HG03442 (cell line): Measurements from ENCODE around the gene GHRL.
"Not testable (repeated sequence)": the region's sequence is repeated elsewhere in the genome, so short reads cannot be mapped to it uniquely, and the experiment has no call there.

Experiments
- ATAC-seq: cut with Tn5 transposase; IDR thresholded peaks from one replicate; pipeline ENCODE4 v1.9.1; 2021; ENCODE audit warnings: mild to moderate bottlenecking, moderate library complexity; ENCODE audit not compliant: unreplicated experiment

The GHRL gene

DNA sequence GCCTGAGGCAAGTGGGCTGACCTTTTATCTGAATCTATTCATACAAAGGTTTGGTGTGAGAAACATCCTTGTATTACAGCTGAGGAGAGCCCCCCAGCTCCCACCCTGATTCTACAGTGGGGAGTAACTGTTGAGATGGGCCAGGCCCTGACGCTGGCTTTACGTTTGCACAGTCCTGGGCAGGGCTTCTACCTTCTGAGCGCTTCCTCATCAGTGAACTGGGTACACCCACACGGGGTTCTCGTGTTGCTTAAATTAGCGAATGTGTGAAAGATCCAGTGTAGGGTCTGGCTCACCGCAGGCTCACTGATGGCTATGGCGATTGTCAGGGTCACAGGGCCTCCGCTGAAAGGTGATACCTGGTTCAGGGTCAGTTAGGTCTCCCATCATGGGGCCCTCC is 7.3 kb upstream of the GHRL start:
- ATAC-seq, result no peak

- ATAC-seq, result peak; percentile 66
Observed at GRCh38 chr3:10299679-10300078, 6.9 kb upstream of the GHRL start.

- no peak for ATAC-seq
Observed at GRCh38 chr3:10299175-10299574, 6.4 kb upstream of the GHRL start.

- not testable (repeated sequence) for ATAC-seq
Observed at GRCh38 chr3:10298064-10298463, 5.3 kb upstream of the GHRL start.

GRCh38 chr3:10294030-10294586 is 1.4 kb upstream of the GHRL start:
- no peak for ATAC-seq

- no peak for ATAC-seq
Observed at GRCh38 chr3:10291641-10292040, 1.1 kb downstream of the GHRL start.

DNA sequence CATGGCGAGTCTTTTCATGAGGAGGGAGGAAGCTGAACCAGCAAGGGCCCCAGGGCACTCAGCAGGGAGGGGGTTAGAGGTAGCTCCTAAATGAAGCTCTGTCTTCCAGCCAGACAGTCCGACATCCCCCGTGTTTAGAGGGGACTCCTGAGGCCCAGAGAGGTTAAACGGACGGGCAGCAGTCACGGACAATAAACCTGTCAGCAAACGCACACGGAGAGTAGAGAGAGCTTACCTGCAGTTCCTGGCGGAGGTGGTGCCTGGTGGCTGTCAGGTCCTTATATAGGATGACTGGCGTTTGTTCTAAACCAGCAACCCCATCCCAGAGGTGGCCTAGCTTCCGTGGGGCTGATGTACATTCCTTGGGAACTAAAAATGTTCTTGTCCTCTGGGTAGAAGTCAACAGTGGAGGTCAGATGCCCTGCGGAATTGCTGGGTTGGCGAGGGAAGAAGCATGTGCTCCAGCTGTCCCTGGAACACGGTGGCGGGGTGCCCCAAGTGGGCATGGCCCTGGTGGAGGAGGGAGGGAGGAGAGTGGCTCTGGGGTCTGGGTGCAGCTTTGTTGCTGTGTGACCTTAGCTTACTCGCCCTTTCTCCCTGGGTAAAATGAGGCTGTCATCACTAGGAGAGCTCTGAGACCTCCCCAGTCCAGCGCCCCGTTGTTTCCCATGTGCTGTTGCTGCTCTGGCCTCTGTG is 2.1 kb downstream of the GHRL start:
- no peak for ATAC-seq

DNA sequence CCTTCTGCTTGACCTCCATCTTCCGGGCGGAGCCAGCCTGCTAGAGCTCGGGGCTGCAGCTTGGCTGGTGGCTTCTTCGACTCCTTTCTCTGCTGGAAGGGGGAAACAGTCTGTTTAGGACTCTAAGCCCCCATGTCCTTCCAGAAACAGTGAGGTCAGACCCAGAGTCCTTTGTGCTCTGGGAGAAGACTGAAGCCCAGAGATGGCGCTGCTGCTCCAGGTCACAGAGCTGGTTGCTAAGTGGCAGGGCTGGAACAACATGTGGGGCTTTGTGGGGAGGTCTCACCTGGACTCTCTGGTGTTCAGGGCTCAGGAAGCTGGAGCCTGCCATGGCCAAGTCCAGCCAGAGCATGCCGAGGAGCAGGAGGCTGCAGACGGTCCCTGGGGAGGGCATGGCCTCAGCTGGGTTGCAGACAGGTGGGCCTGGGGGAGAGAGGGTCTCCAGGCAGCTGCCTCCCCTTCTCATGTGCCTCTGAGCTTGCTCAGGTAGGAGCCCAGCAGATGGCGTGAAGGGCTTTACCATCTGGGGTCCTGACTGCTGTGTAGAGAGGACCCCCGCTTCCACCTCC is 2.9 kb downstream of the GHRL start:
- no peak for ATAC-seq

GRCh38 chr3:10289077-10289476 is 3.7 kb downstream of the GHRL start:
- no peak for ATAC-seq

DNA sequence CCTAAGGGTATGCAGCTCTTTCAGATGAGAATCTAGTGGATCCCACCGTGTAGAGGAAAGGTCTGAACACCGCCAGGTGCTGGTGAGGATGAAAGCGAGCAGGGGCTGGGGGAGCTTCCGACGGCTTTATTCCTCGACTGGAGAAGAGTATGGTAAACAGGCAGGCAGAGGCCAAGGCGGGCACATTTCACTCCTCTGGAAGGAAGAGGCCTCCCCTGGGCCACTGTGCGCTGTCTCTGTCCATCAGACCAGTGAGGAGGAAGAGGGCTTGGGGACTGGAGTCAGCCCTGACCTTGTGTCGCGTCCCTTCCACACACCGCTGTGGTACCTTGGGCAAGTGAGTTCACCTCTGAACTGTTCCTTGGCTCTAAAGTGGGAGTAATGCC is 4.2 kb downstream of the GHRL start:
- ATAC-seq, result no peak

DNA sequence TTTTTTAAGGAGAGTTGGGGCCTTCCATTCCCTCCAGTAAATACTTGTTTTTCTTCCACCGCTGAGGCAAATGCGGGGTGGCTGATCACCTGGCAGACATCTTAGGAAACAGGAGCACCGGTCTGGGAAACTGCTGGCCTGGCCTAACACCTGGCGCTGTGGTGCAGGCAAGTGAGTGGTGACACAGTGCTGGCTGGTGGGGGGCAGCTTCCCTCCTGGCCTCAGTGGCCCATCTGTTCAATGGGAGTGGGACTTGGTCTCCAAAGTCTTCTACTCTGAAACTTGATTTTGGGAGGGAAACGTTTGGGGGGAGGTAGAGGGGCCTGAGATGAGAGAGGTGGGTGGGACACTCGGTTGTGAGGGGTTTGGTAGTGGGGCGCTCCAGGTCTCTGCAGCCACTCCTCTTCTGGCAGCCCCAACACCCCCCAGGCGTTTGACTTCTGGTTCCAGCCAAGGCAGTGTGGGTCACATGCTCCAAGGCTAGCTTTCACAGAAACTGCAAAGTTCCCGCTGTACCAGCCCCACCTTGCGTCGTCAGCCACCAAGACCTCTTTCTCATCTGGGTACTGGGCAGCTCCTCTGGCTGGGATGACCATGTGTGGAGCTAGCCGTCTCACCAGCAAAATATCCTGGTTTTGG is 4.7 kb downstream of the GHRL start:
- no peak for ATAC-seq

DNA sequence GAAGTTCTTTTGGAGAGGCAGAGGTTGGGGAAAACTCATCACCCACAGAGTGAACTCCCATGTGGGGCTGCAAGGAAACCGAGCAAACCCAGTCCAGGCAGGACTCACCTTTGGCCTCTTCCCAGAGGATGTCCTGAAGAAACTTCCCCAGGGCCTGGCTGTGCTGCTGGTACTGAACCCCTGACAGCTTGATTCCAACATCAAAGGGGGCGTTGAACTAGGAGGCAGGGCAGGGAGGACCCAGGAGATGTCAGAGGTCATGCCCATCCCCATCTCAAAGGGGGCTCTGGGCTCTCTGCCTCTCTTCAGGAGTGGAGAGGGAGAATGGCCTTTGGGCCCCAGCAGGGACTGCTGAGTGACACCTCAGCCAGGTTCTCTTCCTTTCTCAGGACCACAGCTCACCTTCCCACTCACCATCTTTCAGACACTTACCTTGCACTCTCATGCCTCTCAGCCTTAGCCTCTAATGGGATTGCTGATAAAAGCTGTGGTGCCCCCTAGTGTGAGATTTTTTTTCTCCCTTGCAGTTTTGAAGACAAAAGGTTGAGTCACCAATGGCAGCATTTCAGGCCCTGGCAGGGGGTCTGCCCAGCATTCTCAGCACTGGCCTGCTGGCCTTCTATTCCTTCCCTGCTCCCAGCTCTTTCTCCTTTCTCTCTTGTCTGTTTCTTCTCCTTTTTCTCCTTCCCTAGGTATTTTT is 6.0 kb downstream of the GHRL start:
- ATAC-seq, result no peak

DNA sequence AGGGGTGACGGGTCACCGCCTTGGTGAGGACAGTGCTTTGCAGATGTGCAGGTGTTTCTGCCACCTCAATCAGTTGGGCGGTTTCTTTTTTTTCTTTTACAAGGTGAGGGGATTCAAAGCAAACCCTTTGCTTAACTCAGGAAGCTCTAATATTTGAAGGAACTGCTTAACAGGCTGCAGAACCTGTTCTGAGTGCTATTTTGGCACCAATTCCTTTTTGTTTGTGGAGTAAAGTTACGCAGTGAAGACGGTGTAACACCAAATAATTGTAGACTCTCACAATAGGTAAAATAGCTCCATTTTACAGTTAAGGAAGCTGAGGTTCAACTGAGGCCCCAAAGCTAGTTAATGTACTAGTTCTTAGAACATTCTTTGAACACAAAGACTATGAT is 6.6 kb downstream of the GHRL start:
- no peak for ATAC-seq

DNA sequence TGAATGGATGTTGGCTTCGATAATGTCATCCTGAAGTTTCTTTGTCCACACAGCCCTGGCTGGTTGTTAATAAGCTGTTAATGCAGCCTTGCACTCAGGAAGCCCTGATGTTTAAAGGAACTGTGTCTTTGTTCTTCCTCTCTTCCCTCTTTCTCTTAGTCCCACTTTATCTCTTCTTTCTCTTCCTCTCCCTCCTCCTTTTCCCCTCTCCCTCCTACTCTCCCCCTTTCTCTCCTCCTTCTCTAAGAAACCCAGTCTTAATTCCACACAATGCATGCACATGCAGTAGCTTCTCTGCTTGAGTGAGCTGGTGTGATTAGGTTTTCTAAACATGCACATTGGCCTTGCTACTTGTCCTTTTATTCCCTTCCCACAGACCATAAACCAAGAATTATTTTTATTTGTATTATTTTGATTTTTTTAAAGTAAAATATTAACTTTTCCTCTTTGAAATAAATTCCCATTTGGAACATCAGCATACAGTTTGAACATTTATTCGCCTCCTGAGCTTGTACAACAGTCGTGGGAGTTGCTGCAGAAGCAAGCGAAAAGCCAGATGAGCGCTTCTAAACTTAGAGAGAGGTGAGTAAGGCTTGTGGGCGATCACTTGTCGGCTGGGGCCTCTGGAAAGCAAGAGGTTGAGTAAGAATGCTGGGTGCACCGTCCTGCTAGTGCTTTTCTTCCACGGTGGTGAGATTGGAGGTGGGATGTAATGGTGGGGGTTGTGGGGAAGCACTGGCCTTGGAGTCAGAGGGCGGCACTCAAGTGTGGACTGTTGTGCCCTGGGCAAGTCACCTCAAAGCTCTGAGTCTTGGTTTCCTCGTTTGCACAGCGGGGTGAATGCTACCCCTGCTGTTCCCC is 7.2 kb downstream of the GHRL start:
- no peak for ATAC-seq

DNA sequence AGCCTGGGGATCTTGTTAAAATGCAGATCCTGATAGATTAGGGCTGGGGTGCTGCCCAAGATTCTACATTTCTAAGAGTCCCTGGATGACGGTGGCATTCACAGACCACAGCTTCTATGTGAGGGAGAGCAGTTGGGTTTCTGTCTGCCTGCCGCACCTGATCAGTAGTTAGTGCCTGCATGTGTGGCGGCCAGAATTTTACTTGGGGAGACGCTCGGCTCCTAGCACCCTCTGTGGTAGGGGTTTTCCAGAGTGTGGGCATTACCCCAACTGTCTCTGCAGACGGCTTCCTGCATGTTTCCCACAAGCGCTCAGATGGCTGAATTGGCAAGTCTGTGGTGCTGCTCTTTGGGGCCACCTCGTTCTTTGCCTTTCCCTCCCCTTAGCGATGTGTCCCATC is 8.3 kb downstream of the GHRL start:
- no peak for ATAC-seq

DNA sequence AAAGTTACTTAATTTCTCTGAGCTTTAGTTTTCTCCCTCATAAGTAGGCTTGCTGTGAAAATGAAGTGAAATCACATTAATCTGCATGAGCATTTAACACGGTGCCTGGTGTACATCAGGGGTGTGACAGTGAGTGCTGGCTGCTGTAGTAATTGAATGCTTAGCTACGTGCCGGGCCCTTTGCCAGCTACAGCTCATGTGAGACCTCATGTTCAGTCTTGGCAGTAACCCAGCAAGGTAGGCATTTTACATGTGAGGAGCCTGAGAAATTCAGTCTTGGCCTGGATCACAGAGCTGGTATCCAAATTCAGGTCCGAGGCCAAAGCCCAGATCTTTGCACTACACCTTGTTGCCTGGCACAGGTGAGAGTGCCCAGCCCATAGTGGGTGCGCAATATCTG is 9.1 kb downstream of the GHRL start:
- no peak for ATAC-seq

- no peak for ATAC-seq
Observed at GRCh38 chr3:10281951-10282350, 10.8 kb downstream of the GHRL start.

- ATAC-seq, result no peak
Observed at GRCh38 chr3:10280571-10280970, 12.2 kb downstream of the GHRL start.

- ATAC-seq, result no peak
Observed at GRCh38 chr3:10280177-10280529, 12.6 kb downstream of the GHRL start.

- no peak for ATAC-seq
Observed at GRCh38 chr3:10279384-10280176, 13.2 kb downstream of the GHRL start.
